GM12865 (cell line): ENCODE data around the gene ERC1.

Source experiments
- DNase-seq: peaks from one replicate; pipeline ENCODE4 v3.0.0; 2010; ENCODE audit warnings: low read depth
- H3K4me3 ChIP-seq: 2 replicates; pipeline ENCODE4 v1.5.1; 2011; ENCODE audit warnings: mild to moderate bottlenecking, low read depth, low read length, control low read depth
- CTCF ChIP-seq: IDR thresholded peaks from 2 replicates; pipeline ENCODE4 v1.5.1; 2011; ENCODE audit warnings: low read length, control low read depth, low read depth, inconsistent platforms; ENCODE audit not compliant: insufficient read depth; ENCODE audit errors: missing control alignments

ERC1 gene

GRCh38 chr12:1054117-1054870 lies 63.3 kb downstream of the ERC1 start:
- DNase-seq, result no peak
- TF ChIP-seq CTCF, result no peak

GRCh38 chr12:1056390-1056789 lies 65.4 kb downstream of the ERC1 start:
- no peak overlapping the region for H3K4me3 ChIP-seq
- no peak for DNase-seq
- no peak for TF ChIP-seq CTCF

More at GRCh38 chr12:1054117-1054870, 63.3 kb downstream of the ERC1 start:
- no peak overlapping the region for H3K4me3 ChIP-seq

- no peak for TF ChIP-seq CTCF
- no peak for DNase-seq
- no peak overlapping the region for H3K4me3 ChIP-seq
Measured at GRCh38 chr12:1058423-1058822, 67.4 kb downstream of the ERC1 start.

- DNase-seq, result no peak
- TF ChIP-seq CTCF, result no peak
- H3K4me3 ChIP-seq, result no peak overlapping the region
Measured at GRCh38 chr12:1059162-1059561, 68.1 kb downstream of the ERC1 start.

GRCh38 chr12:1063852-1064251 lies 72.8 kb downstream of the ERC1 start:
- DNase-seq, result no peak
- no peak for TF ChIP-seq CTCF
- no peak overlapping the region for H3K4me3 ChIP-seq

GRCh38 chr12:1064317-1064716 lies 73.3 kb downstream of the ERC1 start:
- no peak for TF ChIP-seq CTCF
- H3K4me3 ChIP-seq, result no peak overlapping the region
- no peak for DNase-seq

- no peak for DNase-seq
- no peak overlapping the region for H3K4me3 ChIP-seq
- no peak for TF ChIP-seq CTCF
Measured at GRCh38 chr12:1065629-1066028, 74.6 kb downstream of the ERC1 start.
